ENCODE data around the gene GTSE1. TPM values are rescaled to one million over a fixed set of nuclear protein-coding genes. Genes with fewer than 3 reads are reported as not detected.

The GTSE1 gene
- total and polyA plus RNA-seq, 9 donors: 0.18 to 0.84 (median 0.38) TPM; not detected in 1

DNA sequence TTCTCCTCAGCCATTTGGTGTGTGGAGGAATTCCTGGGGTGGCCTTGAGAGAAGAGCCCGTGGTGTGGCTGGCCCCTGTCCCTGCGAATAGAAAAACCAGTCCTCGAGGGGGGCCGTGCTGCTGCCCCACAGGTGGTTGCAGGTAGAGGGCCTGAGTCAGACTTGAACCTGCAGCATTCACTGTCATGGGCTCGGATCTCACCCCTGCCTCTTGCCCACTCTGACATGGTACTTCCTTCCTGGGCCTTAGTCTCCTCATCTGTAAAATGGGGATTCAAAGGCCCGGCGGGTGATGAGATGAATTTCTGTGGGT is 58.3 kb downstream of the GTSE1 start:
- no peaks in the 10 kb centered on the region for H3K9me3 ChIP-seq
- no peaks in the 10 kb centered on the region for H3K27me3 ChIP-seq
- 62 to 70% (median 65%) methylated on average over 7 of the region's 7 CpGs for WGBS, 3 donors
- no peak overlapping the region for H3K27ac ChIP-seq
- no peak overlapping the region for H3K4me3 ChIP-seq
- no peaks in the 10 kb centered on the region for H3K4me1 ChIP-seq (ENCODE audit: insufficient read depth)
- intact Hi-C loops (cut with DNase I): loop anchor here in 1 of 4 donors (10.0 kb wide), 1 partner anchor 190 kb away; no protein-coding TSS in a partner anchor
- no peaks in the 10 kb centered on the region for H3K36me3 ChIP-seq
- DNase-seq: peak in 1 of 5 donors; percentile 19
- TF ChIP-seq, protein P1, sequence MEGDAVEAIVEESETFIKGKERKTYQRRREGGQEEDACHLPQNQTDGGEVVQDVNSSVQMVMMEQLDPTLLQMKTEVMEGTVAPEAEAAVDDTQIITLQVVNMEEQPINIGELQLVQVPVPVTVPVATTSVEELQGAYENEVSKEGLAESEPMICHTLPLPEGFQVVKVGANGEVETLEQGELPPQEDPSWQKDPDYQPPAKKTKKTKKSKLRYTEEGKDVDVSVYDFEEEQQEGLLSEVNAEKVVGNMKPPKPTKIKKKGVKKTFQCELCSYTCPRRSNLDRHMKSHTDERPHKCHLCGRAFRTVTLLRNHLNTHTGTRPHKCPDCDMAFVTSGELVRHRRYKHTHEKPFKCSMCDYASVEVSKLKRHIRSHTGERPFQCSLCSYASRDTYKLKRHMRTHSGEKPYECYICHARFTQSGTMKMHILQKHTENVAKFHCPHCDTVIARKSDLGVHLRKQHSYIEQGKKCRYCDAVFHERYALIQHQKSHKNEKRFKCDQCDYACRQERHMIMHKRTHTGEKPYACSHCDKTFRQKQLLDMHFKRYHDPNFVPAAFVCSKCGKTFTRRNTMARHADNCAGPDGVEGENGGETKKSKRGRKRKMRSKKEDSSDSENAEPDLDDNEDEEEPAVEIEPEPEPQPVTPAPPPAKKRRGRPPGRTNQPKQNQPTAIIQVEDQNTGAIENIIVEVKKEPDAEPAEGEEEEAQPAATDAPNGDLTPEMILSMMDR (IDR thresholded peaks at IDR 0.05): no peak
- TF ChIP-seq POLR2A (IDR thresholded peaks at IDR 0.05) (no peak), EP300 (IDR thresholded peaks at IDR 0.05) (no peak)

DNA sequence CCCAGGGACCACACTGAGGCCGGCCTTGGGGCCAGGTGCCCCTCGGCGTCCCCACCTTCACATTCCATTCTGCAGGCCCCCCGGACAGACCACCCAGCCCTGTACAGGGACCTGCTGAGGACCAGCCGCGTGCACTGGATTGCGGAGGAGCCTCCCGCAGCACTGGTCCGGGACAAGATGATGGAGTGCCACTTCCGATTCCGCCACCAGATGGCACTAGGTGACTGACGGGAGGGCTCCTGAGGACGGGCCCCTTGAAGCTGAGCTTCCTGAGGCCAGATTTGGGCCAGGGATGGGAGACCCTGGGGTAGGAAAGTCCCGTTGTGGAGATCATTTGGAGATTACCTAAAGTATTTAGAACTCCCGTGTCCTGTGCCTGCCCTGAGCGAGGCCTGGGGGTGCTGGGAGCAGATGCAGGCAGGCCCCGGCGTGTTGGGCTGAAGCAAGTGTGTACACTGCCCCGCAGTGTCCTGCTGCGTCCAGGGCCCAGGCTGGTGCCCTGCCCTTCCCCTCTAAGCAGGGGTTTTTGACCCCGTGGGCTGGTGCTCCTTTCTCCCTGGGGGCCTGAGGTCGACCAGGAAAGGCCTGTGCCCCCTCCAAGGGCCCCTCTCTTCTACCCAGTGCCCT is 58.8 kb downstream of the GTSE1 start:
- Histone ChIP-seq H3K9me3 (no peaks in the 10 kb centered on the region), H3K27ac (no peak overlapping the region), H3K27me3 (no peaks in the 10 kb centered on the region), H3K36me3 (no peaks in the 10 kb centered on the region), H3K4me3 (no peak overlapping the region), H3K4me1 (ENCODE audit: insufficient read depth) (no peaks in the 10 kb centered on the region)
- intact Hi-C loops (cut with DNase I): loop anchor here in 1 of 4 donors (10.0 kb wide), 1 partner anchor 189 kb away; no protein-coding TSS in a partner anchor
- no peak for TF ChIP-seq EP300 (IDR thresholded peaks at IDR 0.05)
- TF ChIP-seq, protein P1 (IDR thresholded peaks at IDR 0.05): peak in 2 of 3 donors; percentile 19 to 34
- 53 to 58% (median 55%) methylated on average over 21 to 22 of the region's 22 CpGs for WGBS, 3 donors
- DNase-seq: peak; percentile 44 to 74 (median 58)

DNA sequence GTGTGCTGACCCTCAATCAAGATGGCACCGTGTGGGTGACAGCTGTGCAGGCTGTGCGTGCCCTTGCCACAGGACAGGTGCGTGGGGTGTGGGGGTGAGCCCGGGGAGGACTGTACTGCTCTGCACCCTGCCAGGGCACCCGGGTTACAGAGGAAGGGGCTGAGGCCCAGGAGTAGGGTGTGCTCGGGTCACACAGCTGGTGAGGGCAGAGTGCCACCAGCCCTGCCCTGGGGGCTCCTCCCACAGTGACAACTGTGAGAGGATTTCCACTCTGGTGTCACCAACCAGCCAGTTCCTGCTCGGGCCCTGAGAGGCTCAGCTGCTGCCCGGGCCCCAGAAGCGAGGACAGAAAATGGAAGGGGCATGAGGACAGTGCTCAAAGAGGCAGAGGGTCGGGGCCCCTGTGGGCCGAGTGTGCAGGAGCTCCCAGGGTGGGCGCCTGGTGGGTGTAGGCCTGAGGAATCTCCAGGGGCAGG is 59.4 kb downstream of the GTSE1 start:
- no peak overlapping the region for H3K27ac ChIP-seq
- no peaks in the 10 kb centered on the region for H3K4me1 ChIP-seq (ENCODE audit: insufficient read depth)
- intact Hi-C loops (cut with DNase I): loop anchor here in 1 of 4 donors (10.0 kb wide), 1 partner anchor 189 kb away; no protein-coding TSS in a partner anchor
- peak in 1 of 5 donors; percentile 15 for DNase-seq
- TF ChIP-seq, protein P1 (IDR thresholded peaks at IDR 0.05): no peak
- TF ChIP-seq POLR2A (IDR thresholded peaks at IDR 0.05) (no peak), EP300 (IDR thresholded peaks at IDR 0.05) (no peak)
- 79 to 88% (median 84%) methylated on average over 11 to 12 of the region's 12 CpGs for WGBS, 3 donors
- H3K27me3 ChIP-seq: no peaks in the 10 kb centered on the region
- no peaks in the 10 kb centered on the region for H3K36me3 ChIP-seq
- H3K9me3 ChIP-seq: no peaks in the 10 kb centered on the region
- no peak overlapping the region for H3K4me3 ChIP-seq

DNA sequence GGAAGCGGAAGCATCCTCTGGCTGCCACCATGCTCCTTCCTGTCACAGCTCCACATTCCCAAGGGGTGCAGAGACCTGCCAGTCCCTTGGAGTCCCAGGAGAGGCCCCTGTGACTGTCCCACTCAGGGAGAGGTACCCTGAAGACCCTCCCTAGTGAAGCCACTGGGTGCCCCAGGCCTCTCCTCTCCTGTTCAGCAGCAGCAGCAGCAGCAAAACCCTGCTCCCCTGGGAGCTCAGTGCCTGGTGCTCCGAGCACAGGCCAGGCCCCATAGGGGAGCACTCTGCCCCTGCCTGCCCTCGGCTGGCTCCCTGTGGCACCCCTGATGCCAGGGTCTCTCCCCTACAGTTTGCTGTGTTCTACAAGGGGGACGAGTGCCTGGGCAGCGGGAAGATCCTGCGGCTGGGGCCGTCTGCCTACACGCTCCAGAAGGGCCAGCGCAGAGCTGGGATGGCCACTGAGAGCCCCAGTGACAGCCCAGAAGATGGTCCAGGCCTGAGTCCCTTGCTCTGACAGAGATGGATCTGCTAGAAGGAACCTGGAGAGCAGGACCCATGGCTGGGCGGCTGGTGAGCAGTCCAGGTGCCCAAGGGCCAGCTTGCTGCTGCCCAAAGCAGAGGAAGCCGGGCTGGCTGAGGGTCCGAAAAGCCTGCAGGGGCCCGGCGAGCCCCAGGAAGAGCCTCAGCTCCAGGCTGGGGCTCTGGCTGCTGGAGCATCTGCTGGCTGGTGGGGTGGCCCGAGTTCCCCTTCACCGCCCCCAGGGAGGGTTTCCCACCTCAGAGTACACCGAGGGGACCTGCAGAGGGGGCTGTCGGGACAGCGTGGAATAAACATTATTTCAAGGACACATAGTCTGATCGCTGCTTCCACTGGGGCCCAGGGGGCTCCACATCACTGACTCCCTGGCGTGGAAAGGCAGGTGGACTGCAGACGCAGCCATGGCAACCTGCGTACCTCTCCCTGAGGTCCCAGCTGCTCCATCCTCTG is 60.1 kb downstream of the GTSE1 start:
- Histone ChIP-seq H3K9me3 (no peaks in the 10 kb centered on the region), H3K27me3 (no peaks in the 10 kb centered on the region), H3K4me3 (no peak overlapping the region), H3K27ac (no peak overlapping the region), H3K36me3 (no peaks in the 10 kb centered on the region), H3K4me1 (ENCODE audit: insufficient read depth) (no peaks in the 10 kb centered on the region)
- peak in 1 of 5 donors; percentile 12 for DNase-seq
- intact Hi-C loops (cut with DNase I): loop anchor here in 1 of 4 donors (10.0 kb wide), 1 partner anchor 188 kb away; no protein-coding TSS in a partner anchor
- 77 to 93% (median 82%) methylated on average over 13 to 23 of the region's 23 CpGs for WGBS, 3 donors
- TF ChIP-seq EP300 (IDR thresholded peaks at IDR 0.05) (no peak), POLR2A (IDR thresholded peaks at IDR 0.05) (no peak)
- TF ChIP-seq, protein P1 (IDR thresholded peaks at IDR 0.05): no peak
